Prostate gland (tissue), 2 donors: ENCODE data around the gene TMEM87A. TPM values are rescaled to one million over a fixed set of nuclear protein-coding genes. Genes with fewer than 3 reads are reported as not detected.
"Not testable (repeated sequence)": the region's sequence is repeated elsewhere in the genome, so short reads cannot be mapped to it uniquely, and the experiment has no call there.

Experiments
- DNase-seq: peaks from one replicate; pipeline ENCODE4 v3.0.0-alpha.2; 2019; ENCODE audit warnings: low spot score
- H3K27ac ChIP-seq, 2 donors: fragments of 200-600 bp; sonication (generic); 2 replicates each; pipeline ENCODE4 v1.5.1; 2017 to 2019
- H3K27me3 ChIP-seq: fragments of 200-600 bp; sonication (generic); replicated peaks from 2 replicates; pipeline ENCODE4 v1.5.1; 2019; ENCODE audit not compliant: insufficient read depth
- H3K36me3 ChIP-seq, 2 donors: fragments of 200-600 bp; sonication (generic); 1 replicate in 1 of 2; 2 replicates in 1 of 2; pipeline versions ENCODE4 v1.5.1 to v1.8.1; 2017 to 2019
- H3K4me1 ChIP-seq: fragments of 200-600 bp; sonication (generic); replicated peaks from 2 replicates; pipeline ENCODE4 v1.5.1; 2019
- H3K4me3 ChIP-seq, 2 donors: fragments of 200-600 bp; sonication (generic); 2 replicates each; pipeline ENCODE4 v1.5.1; 2017 to 2019
- H3K9me3 ChIP-seq: fragments of 200-600 bp; sonication (generic); 2 replicates; pipeline ENCODE4 v1.5.1; 2017
- POLR2A ChIP-seq: fragments of 450-650 bp; IDR thresholded peaks from one replicate; pipeline ENCODE4 v1.6.1; 2016; ENCODE audit warnings: antibody characterized with exemption, mild to moderate bottlenecking
- POLR2AphosphoS5 ChIP-seq: sonication (generic); formaldehyde crosslinking; IDR thresholded peaks from one replicate; pipeline ENCODE4 v1.6.1; 2017; ENCODE audit warnings: antibody characterized with exemption
- WGBS: methylation state at CpG from one replicate; pipeline ENCODE4 v1.1.5; 2018; 5-methylcytosine and 5-hydroxymethylcytosine counted together
- intact Hi-C: fragments of 100-400 bp; cut with DNase I; formaldehyde crosslinking; loops from one replicate; pipeline ENCODE4 v1.14.2; 2022
- total RNA-seq, 2 donors: library from RNA; depleted of rRNA; stranded (reverse); fragments of >200 nt; gene quantifications; one replicate each; pipeline ENCODE4 v1.1.0, GENCODE V29; 2016
- TF ChIP-seq, protein P1 (sequence below), 4 experiments: fragments of 200-600 bp in 2 of 4; fragments of 450-650 bp in 2 of 4; sonication (generic) in 2 of 4; IDR thresholded peaks; 1 replicate in 3 of 4; 2 replicates in 1 of 4; pipeline ENCODE4 v1.5.1; 2016 to 2019; ENCODE audit warnings: antibody characterized with exemption in 4 of 4, mild to moderate bottlenecking in 2 of 4, moderate library complexity in 2 of 4

The TMEM87A gene
- total RNA-seq, 2 donors from 2014 or later, result 88.6 to 130 TPM

DNA sequence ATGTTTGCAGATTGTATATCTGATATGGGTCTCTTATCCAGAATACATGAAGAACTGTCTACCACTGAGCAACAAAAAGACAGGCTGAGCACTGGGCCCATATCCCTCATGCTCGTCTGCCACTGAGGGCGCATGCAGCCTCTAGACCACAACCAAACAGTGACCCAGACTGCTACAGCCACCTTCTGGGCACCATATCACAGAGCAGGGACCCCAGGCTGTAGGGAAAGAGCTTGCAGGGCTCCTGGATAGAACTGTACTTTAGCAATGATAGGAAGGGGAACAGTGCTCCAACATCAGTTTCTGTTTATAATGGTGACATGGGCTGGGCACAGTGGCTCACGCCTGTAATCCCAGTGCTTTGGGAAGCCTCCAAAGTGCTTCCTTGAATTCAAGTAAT lies 40.2 kb upstream of the TMEM87A start:
- Histone ChIP-seq H3K27ac (no peak overlapping the region), H3K9me3 (no peaks in the 10 kb centered on the region), H3K27me3 (no peaks in the 10 kb centered on the region), H3K36me3 (no peaks in the 10 kb centered on the region), H3K4me1 (no peaks in the 10 kb centered on the region), H3K4me3 (no peak overlapping the region)
- DNase-seq, result no peak
- 40% methylated on average over 3 of the region's 3 CpGs for WGBS
- intact Hi-C loops, result no loop called here
- TF ChIP-seq POLR2A (no peak), POLR2AphosphoS5 (no peak)
- TF ChIP-seq, protein P1, sequence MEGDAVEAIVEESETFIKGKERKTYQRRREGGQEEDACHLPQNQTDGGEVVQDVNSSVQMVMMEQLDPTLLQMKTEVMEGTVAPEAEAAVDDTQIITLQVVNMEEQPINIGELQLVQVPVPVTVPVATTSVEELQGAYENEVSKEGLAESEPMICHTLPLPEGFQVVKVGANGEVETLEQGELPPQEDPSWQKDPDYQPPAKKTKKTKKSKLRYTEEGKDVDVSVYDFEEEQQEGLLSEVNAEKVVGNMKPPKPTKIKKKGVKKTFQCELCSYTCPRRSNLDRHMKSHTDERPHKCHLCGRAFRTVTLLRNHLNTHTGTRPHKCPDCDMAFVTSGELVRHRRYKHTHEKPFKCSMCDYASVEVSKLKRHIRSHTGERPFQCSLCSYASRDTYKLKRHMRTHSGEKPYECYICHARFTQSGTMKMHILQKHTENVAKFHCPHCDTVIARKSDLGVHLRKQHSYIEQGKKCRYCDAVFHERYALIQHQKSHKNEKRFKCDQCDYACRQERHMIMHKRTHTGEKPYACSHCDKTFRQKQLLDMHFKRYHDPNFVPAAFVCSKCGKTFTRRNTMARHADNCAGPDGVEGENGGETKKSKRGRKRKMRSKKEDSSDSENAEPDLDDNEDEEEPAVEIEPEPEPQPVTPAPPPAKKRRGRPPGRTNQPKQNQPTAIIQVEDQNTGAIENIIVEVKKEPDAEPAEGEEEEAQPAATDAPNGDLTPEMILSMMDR (IDR thresholded peaks at IDR 0.05), result no peak

DNA sequence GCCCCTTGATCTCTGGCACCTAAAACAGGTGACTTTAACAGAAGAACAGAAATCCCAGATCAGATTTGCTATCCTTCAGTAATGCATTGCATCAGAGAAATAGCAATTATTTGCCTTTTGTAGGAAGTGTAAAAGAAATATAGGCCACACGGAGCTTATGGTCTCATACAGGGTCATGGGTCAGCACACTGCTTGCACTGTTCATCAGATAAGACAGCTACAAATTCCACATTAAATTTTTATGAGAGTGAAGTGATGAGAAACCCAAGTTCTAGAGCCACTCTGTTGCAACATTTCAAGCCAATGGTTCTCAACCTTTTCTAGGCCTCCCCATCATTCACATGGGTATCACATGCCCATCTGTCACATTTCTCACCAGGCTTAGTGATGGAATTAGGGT lies 33.4 kb upstream of the TMEM87A start:
- TF ChIP-seq, protein P1 (IDR thresholded peaks at IDR 0.05), result no peak
- Histone ChIP-seq H3K4me1 (no peaks in the 10 kb centered on the region), H3K27me3 (no peaks in the 10 kb centered on the region), H3K27ac (no peak overlapping the region), H3K36me3 (no peaks in the 10 kb centered on the region), H3K4me3 (no peak overlapping the region), H3K9me3 (no peaks in the 10 kb centered on the region)
- DNase-seq, result no peak
- 19% methylated on average over 1 of the region's 1 CpG for WGBS
- intact Hi-C loops, result no loop called here

DNA sequence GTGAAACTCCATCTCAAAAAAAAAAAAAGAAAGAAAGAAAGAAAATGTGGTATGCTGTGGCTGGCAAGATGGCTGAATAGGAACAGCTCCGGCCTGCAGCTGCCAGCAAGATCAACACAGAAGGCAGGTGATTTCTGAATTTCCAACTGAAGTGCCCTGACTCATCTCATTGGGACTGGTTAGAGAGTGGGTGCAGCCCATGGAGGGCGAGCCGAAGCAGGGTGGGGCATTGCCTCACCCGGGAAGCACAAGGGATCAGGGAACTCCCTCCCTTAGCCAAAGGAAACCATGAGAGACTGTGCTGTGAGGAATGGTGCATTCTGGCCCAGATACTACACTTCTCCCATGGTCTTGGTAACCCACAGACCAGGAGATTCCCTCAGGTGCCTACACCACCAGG lies 27.8 kb upstream of the TMEM87A start:
- H3K36me3 ChIP-seq, H3K4me3 ChIP-seq, DNase-seq, H3K27ac ChIP-seq, H3K27me3 ChIP-seq, H3K4me1 ChIP-seq, intact Hi-C loops, H3K9me3 ChIP-seq: not testable (repeated sequence)
- 99% methylated on average over 4 of the region's 4 CpGs for WGBS

DNA sequence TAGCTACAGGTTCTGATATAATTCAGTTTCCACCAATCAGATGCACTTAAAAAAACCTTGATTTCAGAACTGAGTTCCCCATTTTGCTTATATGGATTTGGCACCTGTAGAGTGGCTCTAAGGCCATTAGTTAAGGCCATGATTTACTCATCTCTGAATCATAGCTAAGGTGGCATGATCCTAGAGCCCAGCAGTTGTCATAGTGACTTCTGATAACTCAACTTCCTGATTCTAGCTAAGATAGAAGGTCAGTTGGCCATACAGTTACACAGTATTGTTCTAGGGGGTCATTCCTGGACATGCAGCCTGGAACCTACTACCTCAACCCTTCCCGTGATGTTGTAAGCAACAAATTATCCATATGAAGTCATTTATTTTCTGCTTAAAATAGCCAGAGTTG lies 15.9 kb upstream of the TMEM87A start:
- Histone ChIP-seq H3K9me3 (no peaks in the 10 kb centered on the region), H3K27ac (no peak overlapping the region), H3K27me3 (no peaks in the 10 kb centered on the region), H3K4me3 (no peak overlapping the region), H3K36me3 (no peaks in the 10 kb centered on the region), H3K4me1 (no peaks in the 10 kb centered on the region)
- whole genome bisulfite sequencing, result 100% methylated on average over 1 of the region's 1 CpG
- intact Hi-C loops, result no loop called here
- no peak for TF ChIP-seq POLR2A
- TF ChIP-seq, protein P1 (IDR thresholded peaks at IDR 0.05), result no peak
- no peak for TF ChIP-seq POLR2AphosphoS5
- no peak for DNase-seq

DNA sequence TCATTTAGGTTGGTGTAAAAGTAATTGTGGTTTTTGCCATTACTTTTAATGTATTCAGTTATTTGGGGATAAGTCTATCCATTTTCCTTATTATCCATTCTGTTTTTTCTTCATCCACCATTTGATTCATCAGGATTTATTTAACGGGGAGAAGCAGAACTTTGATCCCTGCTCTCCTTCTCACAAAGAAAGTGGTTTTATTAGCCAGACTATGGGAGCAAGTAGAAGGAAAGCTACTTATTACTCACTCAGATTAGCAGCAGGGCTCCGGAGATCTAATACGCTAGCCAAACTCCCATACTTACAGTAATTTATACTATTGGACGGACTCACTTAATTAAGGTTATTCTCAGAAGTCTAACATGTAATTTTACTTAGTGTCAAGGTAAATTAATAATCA lies 14.7 kb upstream of the TMEM87A start:
- no peaks in the 10 kb centered on the region for H3K36me3 ChIP-seq
- WGBS, result 97% methylated on average over 4 of the region's 4 CpGs

More for the DNA sequence above, 14.7 kb upstream of the TMEM87A start:
- Histone ChIP-seq H3K4me1 (peaks cover 6% of the 10 kb centered on the region), H3K9me3 (no peaks in the 10 kb centered on the region), H3K4me3 (no peak overlapping the region), H3K27me3 (no peaks in the 10 kb centered on the region), H3K27ac (no peak overlapping the region)
- TF ChIP-seq POLR2A (no peak), POLR2AphosphoS5 (no peak)
- TF ChIP-seq, protein P1 (IDR thresholded peaks at IDR 0.05), result no peak
- no peak for DNase-seq
- intact Hi-C loops, result no loop called here
